ENCODE results near the gene PEX5. TPM values are rescaled to one million over a fixed set of nuclear protein-coding genes. Genes with fewer than 3 reads are reported as not detected.
"Not testable (repeated sequence)": the region's sequence is repeated elsewhere in the genome, so short reads cannot be mapped to it uniquely, and the experiment has no call there.

PEX5 gene
- total RNA-seq, 1 experiment from 2014 or later = 45.3 TPM

GRCh38 chr12:7156259-7157197 lies 33.0 kb upstream of the PEX5 start:
- in situ Hi-C loops (cut with HindIII; ENCODE audit: low pct_unique_long_range_greater_than_20kb, low sequenced_read_pairs) = no loop called here
- no peak for DNase-seq (ENCODE audit: low read depth)

- no peak for DNase-seq (ENCODE audit: low read depth)
- in situ Hi-C loops (cut with HindIII; ENCODE audit: low pct_unique_long_range_greater_than_20kb, low sequenced_read_pairs) = no loop called here
Observed at GRCh38 chr12:7157391-7157790, 32.1 kb upstream of the PEX5 start.

GRCh38 chr12:7158781-7159609 lies 30.5 kb upstream of the PEX5 start:
- DNase-seq (ENCODE audit: low read depth) = no peak
- in situ Hi-C loops (cut with HindIII; ENCODE audit: low pct_unique_long_range_greater_than_20kb, low sequenced_read_pairs) = no loop called here

- in situ Hi-C loops (cut with HindIII; ENCODE audit: low pct_unique_long_range_greater_than_20kb, low sequenced_read_pairs) = no loop called here
- no peak for DNase-seq (ENCODE audit: low read depth)
Observed at GRCh38 chr12:7160183-7160582, 29.3 kb upstream of the PEX5 start.

GRCh38 chr12:7161327-7161726 lies 28.2 kb upstream of the PEX5 start:
- DNase-seq (ENCODE audit: low read depth) = no peak
- in situ Hi-C loops (cut with HindIII; ENCODE audit: low pct_unique_long_range_greater_than_20kb, low sequenced_read_pairs) = no loop called here

- in situ Hi-C loops (cut with HindIII; ENCODE audit: low pct_unique_long_range_greater_than_20kb, low sequenced_read_pairs) = no loop called here
- DNase-seq (ENCODE audit: low read depth) = no peak
Observed at GRCh38 chr12:7161811-7162210, 27.7 kb upstream of the PEX5 start.

- DNase-seq (ENCODE audit: low read depth) = no peak
- in situ Hi-C loops (cut with HindIII; ENCODE audit: low pct_unique_long_range_greater_than_20kb, low sequenced_read_pairs) = no loop called here
Observed at GRCh38 chr12:7162691-7163114, 26.8 kb upstream of the PEX5 start.

GRCh38 chr12:7169951-7170350 lies 19.5 kb upstream of the PEX5 start:
- in situ Hi-C loops (cut with HindIII; ENCODE audit: low pct_unique_long_range_greater_than_20kb, low sequenced_read_pairs) = no loop called here
- DNase-seq (ENCODE audit: low read depth) = no peak

GRCh38 chr12:7171854-7172253 lies 17.6 kb upstream of the PEX5 start:
- DNase-seq (ENCODE audit: low read depth) = no peak
- in situ Hi-C loops (cut with HindIII; ENCODE audit: low pct_unique_long_range_greater_than_20kb, low sequenced_read_pairs) = no loop called here

- no peak for DNase-seq (ENCODE audit: low read depth)
- in situ Hi-C loops (cut with HindIII; ENCODE audit: low pct_unique_long_range_greater_than_20kb, low sequenced_read_pairs) = no loop called here
Observed at GRCh38 chr12:7175493-7175892, 14.0 kb upstream of the PEX5 start.

- in situ Hi-C loops (cut with HindIII; ENCODE audit: low pct_unique_long_range_greater_than_20kb, low sequenced_read_pairs) = no loop called here
Observed at GRCh38 chr12:7176595-7176994, 12.9 kb upstream of the PEX5 start.

GRCh38 chr12:7178481-7178880 lies 11.0 kb upstream of the PEX5 start:
- in situ Hi-C loops (cut with HindIII; ENCODE audit: low pct_unique_long_range_greater_than_20kb, low sequenced_read_pairs) = no loop called here
- DNase-seq (ENCODE audit: low read depth) = no peak

More at GRCh38 chr12:7176595-7176994, 12.9 kb upstream of the PEX5 start:
- no peak for DNase-seq (ENCODE audit: low read depth)

- in situ Hi-C loops (cut with HindIII; ENCODE audit: low pct_unique_long_range_greater_than_20kb, low sequenced_read_pairs) = no loop called here
- DNase-seq (ENCODE audit: low read depth) = no peak
Observed at GRCh38 chr12:7180685-7181084, 8.8 kb upstream of the PEX5 start.

- DNase-seq (ENCODE audit: low read depth); in situ Hi-C loops (cut with HindIII; ENCODE audit: low pct_unique_long_range_greater_than_20kb, low sequenced_read_pairs): not testable (repeated sequence)
Observed at GRCh38 chr12:7186058-7186457, 3.4 kb upstream of the PEX5 start.

- peak; percentile 66 for DNase-seq (ENCODE audit: low read depth)
- in situ Hi-C loops (cut with HindIII; ENCODE audit: low pct_unique_long_range_greater_than_20kb, low sequenced_read_pairs) = no loop called here
Observed at GRCh38 chr12:7188562-7189397, 706 bp upstream of the PEX5 start.

GRCh38 chr12:7190268-7191055 lies 976 bp downstream of the PEX5 start:
- in situ Hi-C loops (cut with HindIII; ENCODE audit: low pct_unique_long_range_greater_than_20kb, low sequenced_read_pairs) = no loop called here

GRCh38 chr12:7193674-7194073 lies 4.2 kb downstream of the PEX5 start:
- in situ Hi-C loops (cut with HindIII; ENCODE audit: low pct_unique_long_range_greater_than_20kb, low sequenced_read_pairs) = no loop called here
- no peak for DNase-seq (ENCODE audit: low read depth)

More at GRCh38 chr12:7190268-7191055, 976 bp downstream of the PEX5 start:
- DNase-seq (ENCODE audit: low read depth) = no peak

GRCh38 chr12:7197841-7198240 lies 8.4 kb downstream of the PEX5 start:
- in situ Hi-C loops (cut with HindIII; ENCODE audit: low pct_unique_long_range_greater_than_20kb, low sequenced_read_pairs) = no loop called here
- DNase-seq (ENCODE audit: low read depth) = no peak

Measured in Caki2 (cell line).